GM12875 (cell line): ENCODE data around the gene EPB41L5.

ENCODE experiments used
- H3K4me3 ChIP-seq: one replicate; pipeline ENCODE4 v1.5.1; 2011; ENCODE audit warnings: low read depth, low read length, control low read depth
- CTCF ChIP-seq: IDR thresholded peaks from 2 replicates; pipeline ENCODE4 v1.5.1; 2011; ENCODE audit warnings: low read depth, mild to moderate bottlenecking, control low read depth, inconsistent platforms, low read length, moderate library complexity, borderline replicate concordance; ENCODE audit not compliant: insufficient read depth

The EPB41L5 gene

GRCh38 chr2:120204022-120204405 is 191.1 kb downstream of the EPB41L5 start:
- TF ChIP-seq CTCF: no peak
- no peak overlapping the region for H3K4me3 ChIP-seq

GRCh38 chr2:120204417-120204816 is 191.5 kb downstream of the EPB41L5 start:
- no peak for TF ChIP-seq CTCF
- no peak overlapping the region for H3K4me3 ChIP-seq

GRCh38 chr2:120204945-120205670 is 192.2 kb downstream of the EPB41L5 start:
- H3K4me3 ChIP-seq: no peak overlapping the region
- TF ChIP-seq CTCF: no peak

GRCh38 chr2:120206022-120206581 is 193.2 kb downstream of the EPB41L5 start:
- TF ChIP-seq CTCF: peak; percentile 81

GRCh38 chr2:120208381-120209353 is 195.8 kb downstream of the EPB41L5 start:
- TF ChIP-seq CTCF: no peak
- H3K4me3 ChIP-seq: no peak overlapping the region

More at GRCh38 chr2:120206022-120206581, 193.2 kb downstream of the EPB41L5 start:
- no peak overlapping the region for H3K4me3 ChIP-seq

GRCh38 chr2:120209427-120210269 is 196.8 kb downstream of the EPB41L5 start:
- no peak overlapping the region for H3K4me3 ChIP-seq
- no peak for TF ChIP-seq CTCF
